Muscle of leg (tissue), 11 donors: ENCODE data around the gene CUL2. TPM values are rescaled to one million over a fixed set of nuclear protein-coding genes. Genes with fewer than 3 reads are reported as not detected.

Experiments used
- DNase-seq: peaks from one replicate; pipeline ENCODE4 v3.0.0; 2013
- H3K27ac ChIP-seq: one replicate; pipeline ENCODE4 v1.5.1; 2013; ENCODE audit warnings: mild to moderate bottlenecking, low read length, control low read depth
- H3K27me3 ChIP-seq: one replicate; pipeline ENCODE4 v1.6.1; 2013; ENCODE audit warnings: low read length; ENCODE audit not compliant: control insufficient read depth, insufficient read depth
- H3K36me3 ChIP-seq: one replicate; pipeline ENCODE4 v1.6.1; 2013; ENCODE audit warnings: low read length; ENCODE audit not compliant: control insufficient read depth, insufficient read depth
- H3K4me1 ChIP-seq: one replicate; pipeline ENCODE4 v1.6.1; 2013; ENCODE audit warnings: low read length; ENCODE audit not compliant: control insufficient read depth, insufficient read depth
- H3K4me3 ChIP-seq: one replicate; pipeline ENCODE4 v1.5.1; 2013; ENCODE audit warnings: low read length, control low read depth
- H3K9me3 ChIP-seq: replicated peaks from 2 replicates; pipeline ENCODE4 v1.6.1; 2013; ENCODE audit warnings: low read depth, low read length; ENCODE audit not compliant: control insufficient read depth
- WGBS: methylation state at CpG from one replicate; pipeline ENCODE4 v1.1.5; 2013; ENCODE audit warnings: missing lambda C conversion rate; ENCODE audit not compliant: insufficient coverage; 5-methylcytosine and 5-hydroxymethylcytosine counted together
- polyA plus RNA-seq, 8 donors: library from polyadenylated mRNA; unstranded; fragments of 120-200 nt; gene quantifications; one replicate each; pipeline versions ENCODE4 v1.2.1 to v1.2.3, GENCODE V29; 2013; ENCODE audit warnings: inconsistent platforms in 1 of 8, low replicate concordance in 1 of 8; ENCODE audit not compliant: insufficient read length in 8 of 8, insufficient read depth in 1 of 8
- total RNA-seq: library from RNA; stranded (reverse); fragments of 120-200 nt; gene quantifications from one replicate; pipeline ENCODE4 v1.2.4, GENCODE V29; 2013

Gene CUL2
- total and polyA plus RNA-seq, 9 donors: 27.1 to 39.1 (median 35.7) TPM

DNA sequence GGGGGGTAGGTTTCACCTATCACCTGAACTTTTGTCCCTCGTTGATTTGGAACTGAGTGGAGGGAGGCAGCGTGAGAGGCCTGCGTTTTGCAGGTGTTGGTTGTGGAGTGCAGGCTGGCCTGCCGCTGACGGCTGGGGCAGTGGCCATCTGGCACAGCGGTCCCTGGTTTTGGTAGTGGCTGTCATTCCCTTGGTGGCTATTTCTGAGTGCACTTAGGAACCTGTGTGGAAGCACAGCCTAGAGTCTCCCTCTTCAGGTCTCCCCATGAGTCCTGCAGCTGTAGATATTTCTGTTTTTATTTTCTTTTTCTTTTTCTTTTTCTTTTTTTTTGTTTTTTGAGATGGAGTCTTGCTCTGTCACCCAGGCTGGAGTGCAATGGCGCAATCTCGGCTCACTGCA is 129.2 kb downstream of the CUL2 start:
- Histone ChIP-seq H3K4me3 (no peak overlapping the region), H3K4me1 (peaks cover 2% of the 10 kb centered on the region), H3K27ac (no peak overlapping the region), H3K36me3 (no peaks in the 10 kb centered on the region), H3K27me3 (peaks cover 4% of the 10 kb centered on the region), H3K9me3 (no peaks in the 10 kb centered on the region)
- peak; percentile 16 for DNase-seq
- WGBS: 38% methylated on average over 3 of the region's 8 CpGs

DNA sequence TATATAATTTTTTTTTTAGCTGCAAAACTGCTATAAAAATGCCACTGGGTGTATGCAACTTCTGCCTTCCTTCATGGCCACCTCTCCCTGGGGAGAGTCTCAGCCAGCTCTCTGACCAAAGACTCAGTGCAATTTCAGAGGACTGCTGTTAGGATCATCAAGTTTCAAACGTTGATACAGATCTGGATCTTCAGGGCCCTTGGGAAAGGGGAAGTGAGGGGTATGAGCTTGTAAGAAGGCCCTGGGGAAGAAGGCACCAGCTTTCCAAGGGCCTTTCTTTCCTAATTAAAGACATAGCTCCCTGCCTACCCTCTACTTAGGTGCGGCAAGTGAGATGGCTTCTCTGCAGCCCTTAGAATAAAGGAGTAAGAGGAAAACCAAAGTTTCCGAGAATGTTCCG is 130.4 kb downstream of the CUL2 start:
- no peaks in the 10 kb centered on the region for H3K9me3 ChIP-seq
- H3K4me3 ChIP-seq: no peak overlapping the region
- no CpG with 5 or more reads among the region's 4 CpGs for WGBS
- no peak overlapping the region for H3K27ac ChIP-seq
- no peak for DNase-seq
- H3K4me1 ChIP-seq: peaks cover 2% of the 10 kb centered on the region
- peaks cover 4% of the 10 kb centered on the region for H3K27me3 ChIP-seq
- no peaks in the 10 kb centered on the region for H3K36me3 ChIP-seq

DNA sequence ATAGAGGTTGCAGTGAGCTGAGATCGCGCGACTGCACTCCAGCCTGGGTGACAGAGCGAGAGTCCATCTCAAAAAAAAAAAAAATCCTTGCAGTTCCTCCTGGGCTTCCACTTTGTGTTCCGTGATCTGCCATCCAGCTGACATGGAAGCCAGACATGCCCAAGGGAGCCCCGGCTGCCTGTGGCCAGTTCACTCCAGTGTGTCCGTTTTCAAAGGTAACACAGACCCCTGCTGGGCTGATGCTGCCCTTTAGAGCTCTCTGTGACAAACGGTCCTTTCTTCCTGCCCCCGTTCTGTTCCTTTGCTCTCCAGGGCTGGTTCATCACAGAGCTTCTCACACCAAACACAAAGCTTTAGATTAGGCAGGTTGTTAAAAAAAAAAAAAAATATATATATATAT is 130.8 kb downstream of the CUL2 start:
- no peak overlapping the region for H3K4me3 ChIP-seq
- no peaks in the 10 kb centered on the region for H3K9me3 ChIP-seq
- WGBS: 44% methylated on average over 4 of the region's 9 CpGs
- no peak for DNase-seq
- H3K27me3 ChIP-seq: peaks cover 4% of the 10 kb centered on the region
- H3K4me1 ChIP-seq: peaks cover 2% of the 10 kb centered on the region
- H3K27ac ChIP-seq: no peak overlapping the region
- H3K36me3 ChIP-seq: no peaks in the 10 kb centered on the region

Other genes starting within 250 kb of the CUL2 start
- gene CREM, start 36.5 kb upstream of the CUL2 start, total RNA-seq: 41.4 TPM
- gene CREM, start 36.5 kb upstream of the CUL2 start, polyA plus RNA-seq: 10 to 100 TPM; 48.6 to 58.6 (median 52.6) TPM
- 48.0 TPM for gene CCNY, start 246.2 kb upstream of the CUL2 start, total RNA-seq
- gene CCNY, start 246.2 kb upstream of the CUL2 start, polyA plus RNA-seq: 10 to 100 TPM; 74.1 to 99.6 (median 90.5) TPM